ENCODE measurements around the gene SETX.

SETX gene

DNA sequence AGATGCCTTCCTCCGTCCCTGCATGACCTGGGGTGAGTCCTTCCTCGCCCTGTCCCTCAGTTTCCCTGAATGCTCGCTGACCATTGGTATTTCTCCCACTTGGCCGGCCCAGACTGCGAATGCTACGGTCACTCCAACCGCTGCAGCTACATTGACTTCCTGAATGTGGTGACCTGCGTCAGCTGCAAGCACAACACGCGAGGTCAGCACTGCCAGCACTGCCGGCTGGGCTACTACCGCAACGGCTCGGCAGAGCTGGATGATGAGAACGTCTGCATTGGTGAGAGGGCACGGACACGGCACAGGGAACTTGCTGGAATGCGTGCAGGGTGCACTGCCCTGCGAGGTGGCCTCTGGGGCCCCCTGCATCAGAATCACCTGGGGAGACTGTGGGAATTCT lies 115.8 kb downstream of the SETX start:
- no peak for DNase-seq

DNA sequence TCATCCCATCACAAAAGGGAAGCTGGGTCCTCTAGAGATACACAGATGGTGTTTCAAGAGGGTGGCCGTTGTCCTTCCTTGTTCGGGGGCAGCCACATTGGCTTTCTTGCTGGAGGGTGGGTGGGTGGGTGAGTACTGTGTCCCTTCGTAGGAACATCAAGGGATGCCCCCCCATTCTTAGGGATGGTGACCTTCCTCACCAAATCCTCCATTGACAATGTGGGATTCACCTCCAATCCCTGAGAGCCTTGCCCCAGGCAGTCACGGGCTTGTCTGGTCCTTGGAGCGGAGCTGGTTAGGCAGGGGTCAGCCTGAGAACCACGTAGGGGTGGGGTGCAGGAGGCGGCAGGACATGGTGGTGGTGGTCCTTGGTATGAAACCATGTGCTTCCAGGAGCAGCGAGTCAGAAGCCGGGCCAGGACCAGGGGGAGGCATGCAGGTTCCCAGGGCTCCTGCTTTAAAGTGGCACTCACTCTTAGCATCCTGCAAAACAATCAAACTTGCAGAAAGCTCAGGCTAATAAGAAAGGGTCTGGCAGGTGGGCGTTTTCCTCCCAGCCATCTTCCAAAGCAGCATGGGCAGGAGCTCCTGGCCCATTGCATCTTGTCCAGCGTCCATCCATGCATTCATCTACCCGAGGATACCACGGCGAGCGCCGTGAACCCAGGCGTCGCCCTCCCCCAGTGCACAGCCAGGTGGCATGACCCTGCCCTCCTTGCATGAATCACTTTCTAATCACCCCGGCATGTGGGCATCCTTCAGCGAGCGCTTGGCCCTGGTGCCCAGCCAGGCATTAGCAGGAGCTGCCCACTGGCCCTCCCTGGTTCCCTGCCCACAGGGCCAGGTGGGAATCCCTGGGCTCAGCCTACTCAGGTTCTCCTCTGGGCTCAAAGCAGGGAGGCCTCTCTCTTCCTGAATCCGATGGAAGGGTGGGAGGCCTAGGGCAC lies 116.5 kb downstream of the SETX start:
- DNase-seq, result no peak

DNA sequence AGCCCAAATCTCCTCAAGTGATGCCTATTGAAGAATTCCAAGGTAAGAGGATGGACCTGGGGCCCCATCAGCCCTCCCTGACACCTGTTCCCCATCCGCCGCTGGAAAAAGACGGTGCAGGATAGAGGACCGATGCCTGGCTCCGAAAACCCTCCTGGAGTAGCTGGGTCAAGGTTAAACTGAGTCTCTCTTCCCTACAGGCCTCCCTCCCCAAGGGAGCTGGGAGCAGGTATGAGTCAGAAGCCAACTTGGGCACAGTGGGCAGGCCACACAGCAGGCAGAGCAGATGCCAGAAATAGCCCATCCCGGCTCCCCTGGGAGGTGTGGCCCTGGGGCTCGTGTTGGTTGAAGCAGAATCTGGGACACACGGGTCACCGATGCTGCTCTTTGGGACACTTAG lies 117.3 kb downstream of the SETX start:
- DNase-seq, result no peak

DNA sequence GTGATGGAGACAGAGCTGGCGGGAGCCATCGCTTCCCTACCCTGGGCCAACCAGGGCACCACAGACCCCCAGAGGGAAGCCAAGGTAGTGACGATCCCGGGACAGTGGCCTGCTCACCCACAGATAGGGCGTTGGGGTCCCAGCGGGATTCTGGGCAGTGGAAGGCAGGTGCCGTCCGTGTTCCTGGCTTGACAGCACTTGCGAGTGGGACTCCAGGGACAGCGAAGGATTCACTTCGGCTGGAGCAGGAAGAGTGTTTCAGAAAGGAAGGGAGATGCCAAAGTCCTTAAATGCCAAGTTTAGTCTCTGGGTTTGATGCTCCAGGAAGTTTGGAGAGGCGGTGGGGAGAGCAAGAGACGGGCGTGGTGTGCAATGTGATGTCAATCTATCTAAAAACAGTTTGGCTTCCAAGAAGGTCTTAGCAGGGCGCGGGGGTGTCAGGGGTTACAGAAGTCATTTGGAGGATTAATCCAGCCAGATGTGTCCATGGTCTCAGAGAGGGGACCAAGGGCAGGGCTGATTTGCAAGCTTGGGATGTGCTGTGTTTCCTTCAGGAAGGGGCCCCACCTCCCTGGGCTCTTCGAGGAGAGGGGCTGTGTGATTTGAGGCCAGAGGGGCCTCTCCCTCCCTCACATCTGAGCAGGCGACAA lies 118.0 kb downstream of the SETX start:
- no peak for DNase-seq

DNA sequence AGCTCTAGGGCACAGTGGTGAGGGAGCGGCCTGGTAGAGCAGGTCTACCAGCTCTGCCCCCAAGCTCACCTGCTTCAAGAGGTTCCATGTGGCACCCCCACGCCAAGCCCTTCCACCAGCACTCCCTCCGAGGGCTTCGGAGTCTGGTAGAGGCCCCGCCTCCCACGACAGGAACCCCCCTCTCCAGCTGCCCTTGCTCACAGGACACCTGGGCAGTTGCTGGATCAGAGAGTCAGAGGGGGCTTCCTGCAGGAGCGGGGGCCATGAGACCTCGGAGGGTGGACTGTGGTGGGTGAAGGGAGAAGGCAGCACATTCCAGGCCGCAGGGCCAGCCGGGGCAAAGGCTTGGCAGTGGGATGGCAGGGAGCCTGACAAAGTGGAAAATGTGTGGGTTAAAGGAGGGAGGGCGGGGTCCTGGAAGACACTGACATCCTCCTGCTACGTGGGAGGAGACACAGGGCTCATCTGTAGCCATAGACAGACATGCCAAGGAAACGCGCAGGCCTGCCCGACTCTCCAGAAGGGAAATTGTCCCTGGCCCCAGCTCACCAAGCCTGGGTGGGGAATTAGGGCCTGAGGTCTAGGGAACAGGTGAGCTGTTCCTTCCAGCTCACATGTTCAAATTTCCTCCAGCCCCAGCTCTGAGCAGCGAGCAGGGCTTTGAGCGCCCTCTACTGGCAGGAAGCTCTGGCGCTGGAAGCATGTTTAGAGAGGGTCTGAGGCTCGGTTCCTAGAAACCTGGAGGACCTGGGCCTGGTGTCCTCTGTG lies 118.7 kb downstream of the SETX start:
- DNase-seq, result no peak

DNA sequence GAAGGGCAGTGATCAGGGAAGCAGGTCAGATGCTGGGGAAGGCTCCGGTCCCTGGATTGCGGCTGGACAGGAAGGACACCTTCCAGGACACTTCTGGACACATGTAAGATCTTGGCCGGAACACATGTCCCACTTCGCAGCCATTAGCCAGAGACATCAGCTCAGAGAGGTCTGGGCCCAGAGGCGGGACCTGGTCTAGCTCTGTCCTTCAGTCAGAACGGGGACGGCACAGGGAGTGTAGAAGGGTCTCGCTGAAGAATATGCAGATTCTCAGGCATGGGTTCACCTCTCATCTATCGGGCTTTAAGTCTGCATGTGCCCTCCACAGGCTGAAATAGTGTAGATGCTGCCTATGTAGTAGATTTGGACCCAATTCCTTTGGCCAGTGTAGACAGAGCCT lies 119.7 kb downstream of the SETX start:
- DNase-seq, result no peak

DNA sequence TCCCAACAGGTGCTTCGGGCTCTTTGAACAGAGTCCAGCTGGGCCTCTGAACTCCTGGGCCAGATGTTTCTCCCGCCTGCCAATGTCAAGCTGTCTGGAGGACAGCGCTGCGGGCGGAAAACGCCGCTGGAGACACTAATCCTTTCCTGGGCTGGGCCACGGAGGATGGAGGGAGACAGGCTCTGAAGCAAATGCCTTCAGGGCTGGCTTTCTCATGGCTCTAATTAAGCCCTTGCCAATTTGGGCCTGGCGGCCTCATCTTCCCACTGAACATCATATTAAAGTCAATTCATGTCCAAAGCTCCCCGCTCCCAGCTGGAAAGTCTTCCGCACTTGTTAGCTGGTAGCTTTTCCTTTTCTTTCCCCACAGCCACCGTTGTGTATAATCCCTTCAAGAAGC lies 120.3 kb downstream of the SETX start:
- DNase-seq, result no peak

DNA sequence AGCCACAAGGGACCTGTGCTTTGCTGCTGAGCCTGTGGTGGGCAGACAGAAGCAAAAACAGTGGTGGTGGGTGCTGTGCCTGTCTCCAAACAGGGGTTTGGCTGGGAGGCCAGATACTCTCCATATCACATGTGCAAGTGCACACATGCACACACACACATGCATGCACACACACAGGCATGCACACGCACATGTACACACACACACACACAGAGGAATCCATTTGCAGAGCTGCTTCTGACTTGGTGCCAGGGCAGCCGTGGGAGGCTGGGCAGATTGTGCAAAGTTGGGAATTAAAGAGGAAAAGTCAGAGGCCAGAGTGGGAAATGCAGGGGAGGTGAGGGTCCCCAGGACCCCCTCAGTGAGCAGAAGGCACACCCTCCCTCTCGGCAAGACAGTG lies 121.6 kb downstream of the SETX start:
- no peak for DNase-seq

DNA sequence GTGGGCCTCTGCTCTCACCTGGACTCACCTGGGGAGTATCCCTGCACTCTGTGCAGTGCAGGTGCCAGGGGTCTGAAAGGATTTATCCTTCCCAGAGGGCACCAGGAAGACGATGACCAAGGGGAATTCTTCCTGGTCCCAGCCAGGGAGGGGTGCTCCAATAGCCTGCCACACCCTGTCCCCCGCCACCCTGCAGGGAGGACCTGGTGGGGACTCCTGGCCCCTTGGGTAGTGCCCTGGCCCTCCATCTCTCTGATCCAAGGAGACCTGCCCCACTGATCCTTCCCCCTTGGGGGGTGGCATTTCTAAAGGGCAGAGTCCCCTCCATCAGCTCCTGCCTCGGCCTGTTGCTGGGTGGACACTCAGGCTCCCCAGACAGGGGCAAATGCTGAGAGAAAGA lies 122.3 kb downstream of the SETX start:
- DNase-seq, result no peak

DNA sequence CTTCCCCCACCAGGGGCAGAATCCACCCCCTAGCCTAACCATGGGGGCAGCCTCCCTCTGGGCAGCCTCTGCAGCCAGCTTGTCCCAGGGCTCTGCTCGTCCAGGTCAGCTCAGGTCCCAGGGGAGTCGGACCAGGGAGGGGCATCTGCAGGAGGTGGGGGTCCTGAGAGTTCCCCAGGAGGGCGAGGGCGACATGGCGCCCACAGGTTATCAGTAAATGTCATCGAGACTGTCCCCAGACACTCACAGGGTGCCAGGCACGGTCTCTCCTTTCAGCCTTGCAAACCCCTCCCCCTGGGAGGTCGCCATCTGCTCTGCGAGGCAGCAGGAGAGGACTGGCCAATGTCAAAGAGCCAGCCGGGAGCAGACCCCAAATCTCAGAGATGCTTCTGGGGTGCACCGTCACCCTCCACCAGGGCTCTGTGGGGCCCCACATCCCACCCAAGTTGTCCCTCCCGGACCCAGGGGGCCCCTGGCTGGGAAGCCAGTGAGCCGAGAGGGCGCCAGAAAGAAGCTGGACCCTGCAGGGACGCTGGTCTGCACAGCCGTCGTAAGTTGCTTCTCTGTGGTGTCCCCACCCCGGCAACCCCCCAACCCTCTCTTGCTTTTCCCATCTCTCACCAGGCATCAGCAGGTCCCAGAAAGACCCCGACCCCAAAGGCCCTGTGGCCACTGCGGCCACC lies 123.6 kb downstream of the SETX start:
- no peak for DNase-seq

DNA sequence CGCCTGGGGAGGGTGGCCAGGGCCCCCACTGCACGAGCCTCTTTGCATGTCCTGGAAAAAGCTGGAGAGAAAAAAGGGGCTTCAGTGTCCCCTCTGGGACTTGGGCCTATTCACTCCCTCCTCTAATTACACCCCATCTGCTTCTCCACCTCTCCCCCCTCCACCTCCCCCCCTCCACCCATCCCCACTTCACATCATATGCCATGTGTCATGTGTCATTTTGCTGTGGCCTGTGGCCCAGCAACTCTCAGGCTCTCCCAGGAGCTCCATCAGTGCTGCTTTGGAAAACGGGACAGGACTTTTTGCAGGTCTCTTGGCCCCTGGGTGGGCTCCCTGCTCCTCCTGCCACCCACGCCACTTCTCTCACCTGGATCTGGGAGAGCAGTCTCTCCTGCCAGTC lies 124.2 kb downstream of the SETX start:
- DNase-seq, result no peak

DNA sequence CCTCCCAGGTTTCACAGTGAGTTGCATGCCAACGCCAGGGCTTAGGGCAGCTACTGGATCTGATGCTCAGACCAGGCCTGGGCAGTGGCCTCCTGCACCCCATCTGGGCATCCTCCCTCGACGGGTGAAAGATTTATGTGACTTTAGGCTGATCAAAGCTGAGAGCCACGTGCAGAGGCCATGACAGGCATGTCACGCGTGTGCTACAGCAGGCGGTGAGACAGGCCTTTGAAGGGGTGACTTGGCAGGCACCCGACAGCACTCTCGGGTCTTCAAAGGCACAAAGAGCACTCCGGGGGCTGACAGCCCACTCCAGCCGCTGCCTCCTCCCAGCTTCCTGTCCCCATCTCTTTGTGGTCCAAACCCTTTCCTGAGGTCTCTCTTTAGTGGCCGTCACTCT lies 126.7 kb downstream of the SETX start:
- DNase-seq, result no peak

DNA sequence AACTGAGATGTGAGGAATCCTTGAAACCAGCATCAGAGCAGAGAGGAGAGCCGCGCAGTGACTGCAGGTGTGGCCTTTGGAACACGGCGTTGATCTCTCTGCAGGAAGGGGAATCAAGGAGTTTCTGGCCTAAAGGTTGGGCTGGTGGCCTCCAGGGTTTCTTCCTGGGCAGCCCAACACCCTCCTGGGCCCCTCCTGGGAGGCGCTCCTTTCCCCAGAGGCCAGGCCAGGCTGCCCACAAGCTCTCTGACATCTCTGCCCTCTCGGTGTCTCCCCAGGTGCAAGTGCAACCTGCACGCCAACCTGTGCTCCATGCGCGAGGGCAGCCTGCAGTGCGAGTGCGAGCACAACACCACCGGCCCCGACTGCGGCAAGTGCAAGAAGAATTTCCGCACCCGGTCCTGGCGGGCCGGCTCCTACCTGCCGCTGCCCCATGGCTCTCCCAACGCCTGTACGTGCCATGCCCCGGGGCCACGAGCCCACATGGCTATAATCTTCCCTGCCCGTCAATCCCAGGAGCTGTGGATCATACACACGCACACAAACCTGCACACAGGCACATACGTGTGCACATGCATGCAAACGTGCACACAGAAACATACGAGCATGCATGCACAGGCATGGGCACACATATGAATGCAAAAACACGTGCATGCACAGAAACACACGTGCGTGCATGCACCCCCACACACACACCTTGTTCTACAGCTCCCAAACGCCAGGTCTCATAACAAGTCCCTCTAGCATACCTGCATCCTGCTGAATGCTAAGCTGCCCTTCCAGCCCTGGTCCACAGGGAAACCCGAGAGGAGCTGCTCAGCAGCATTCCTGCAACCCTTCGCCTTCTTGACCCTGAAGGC lies 128.0 kb downstream of the SETX start:
- no peak for DNase-seq

DNA sequence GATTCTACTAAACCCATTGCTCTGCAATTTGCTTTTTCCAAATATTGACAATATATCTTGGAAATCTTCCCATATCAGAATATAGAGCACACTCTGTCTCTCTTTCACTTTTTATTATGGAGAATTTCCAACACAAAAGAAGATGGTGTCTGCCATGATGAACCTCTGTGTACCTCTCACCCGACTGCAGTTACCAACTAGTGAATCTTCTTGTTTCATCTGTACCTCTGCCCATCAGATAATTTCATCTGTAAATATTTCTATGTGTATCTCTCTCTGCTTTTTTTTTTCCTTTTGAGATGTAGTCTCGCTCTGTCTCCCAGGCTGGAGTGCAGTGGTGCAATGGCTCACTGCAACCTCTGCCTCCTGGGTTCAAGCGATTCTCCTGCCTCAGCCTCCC lies 130.1 kb downstream of the SETX start:
- DNase-seq, result no peak

DNA sequence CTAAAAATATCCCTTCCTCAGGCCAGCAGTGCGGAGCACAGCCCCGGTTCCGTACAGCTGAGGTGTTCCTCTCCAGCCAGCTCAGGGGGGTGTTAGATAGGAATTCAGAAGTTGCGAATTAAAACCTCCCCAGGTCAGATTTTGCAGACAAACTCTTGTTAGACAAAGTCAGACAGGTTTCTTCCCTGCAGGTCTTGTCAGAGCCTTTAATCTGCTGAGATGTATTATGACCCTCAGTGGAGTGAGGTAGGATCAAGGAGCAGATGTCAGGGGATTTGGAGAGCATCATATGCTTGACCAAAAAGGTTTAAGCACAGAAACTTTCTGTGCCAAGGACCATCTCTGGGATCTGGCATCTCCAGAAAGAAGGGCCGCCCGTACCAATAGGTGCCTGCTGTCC lies 132.8 kb downstream of the SETX start:
- no peak for DNase-seq

DNA sequence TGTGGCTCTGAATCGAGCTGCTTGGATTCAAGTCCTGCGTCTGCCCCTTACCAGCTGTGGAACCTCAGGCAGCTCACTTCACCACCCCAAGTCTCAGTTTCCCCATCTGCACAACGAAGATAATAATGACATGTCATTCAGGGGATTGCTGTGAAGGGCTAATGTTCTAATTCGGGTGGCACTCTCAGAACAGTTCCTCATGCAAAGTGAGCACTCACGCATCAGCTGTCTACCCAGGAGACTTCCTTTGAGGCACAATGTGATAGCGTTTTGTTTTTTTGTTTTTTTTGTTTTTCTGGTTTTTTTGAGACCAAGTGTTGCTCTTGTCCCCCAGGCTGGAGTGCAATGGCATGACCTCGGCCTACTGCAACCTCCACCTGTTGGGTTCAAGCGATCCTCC lies 136.6 kb downstream of the SETX start:
- no peak for DNase-seq

DNA sequence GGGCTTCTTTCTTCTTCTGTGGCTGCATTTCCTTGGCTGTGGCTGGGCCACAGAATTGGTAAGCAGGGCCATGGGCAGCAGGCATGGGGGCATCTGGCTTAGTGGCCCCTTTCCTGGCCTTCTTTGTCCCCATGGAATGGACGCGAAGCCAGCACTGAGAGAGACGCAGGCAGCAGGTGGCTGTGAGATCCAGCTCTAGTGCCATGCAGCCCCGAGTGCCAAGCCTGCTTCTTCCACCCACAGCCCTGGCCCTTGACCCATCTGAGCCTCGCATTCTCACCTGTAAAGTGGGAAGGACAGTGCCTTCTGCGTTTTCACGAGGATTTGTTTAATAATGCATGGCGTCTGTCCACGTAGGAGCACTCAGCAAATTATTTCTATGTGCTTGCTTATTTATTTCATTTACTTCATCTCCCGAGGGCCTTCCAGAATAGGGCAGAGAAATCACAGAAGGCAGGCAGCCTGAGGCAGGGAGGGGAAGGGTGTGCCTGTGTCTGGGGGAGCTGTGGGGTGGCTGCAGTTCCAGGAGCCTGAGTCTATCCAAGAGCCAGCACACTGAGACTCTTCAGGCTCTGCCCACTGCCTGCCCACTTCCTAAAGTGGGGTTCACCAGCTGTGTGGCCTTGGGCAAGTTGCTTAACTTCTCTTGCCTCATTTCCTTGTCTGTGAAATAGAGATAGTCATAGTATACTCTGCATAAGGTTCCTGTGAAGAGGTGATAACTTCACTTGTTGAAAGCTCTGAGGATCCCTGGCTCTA lies 137.7 kb downstream of the SETX start:
- DNase-seq, result peak; percentile 95

DNA sequence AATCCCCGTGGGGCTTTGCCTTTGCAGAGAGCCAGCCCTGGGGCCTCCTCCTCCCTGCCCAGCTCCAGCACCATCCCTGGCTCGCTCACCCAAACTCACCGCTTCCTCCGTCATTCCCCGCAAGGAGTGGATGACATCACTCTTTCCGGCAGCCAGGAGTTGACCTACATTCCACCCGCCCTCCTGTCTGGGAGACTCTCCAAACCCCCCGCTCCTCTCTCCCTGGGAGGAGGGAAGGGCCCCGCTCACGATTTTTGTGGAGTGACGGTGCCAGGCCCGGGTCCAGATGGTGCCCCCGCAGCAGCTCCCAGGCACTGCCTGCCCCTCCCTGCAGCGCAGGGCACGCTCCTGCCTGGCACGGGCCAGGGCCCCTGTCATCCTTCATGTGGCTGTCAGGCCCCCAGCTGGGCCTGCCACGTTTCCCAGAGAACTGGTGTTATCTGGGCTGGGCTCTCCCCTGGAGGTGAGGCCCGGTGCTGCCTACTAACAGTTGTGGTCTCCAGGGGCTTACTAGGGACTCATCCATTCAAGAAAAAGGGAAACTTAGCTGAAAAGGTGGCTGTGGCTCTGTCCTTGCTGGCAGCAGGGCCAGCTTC lies 140.7 kb downstream of the SETX start:
- DNase-seq, result no peak

DNA sequence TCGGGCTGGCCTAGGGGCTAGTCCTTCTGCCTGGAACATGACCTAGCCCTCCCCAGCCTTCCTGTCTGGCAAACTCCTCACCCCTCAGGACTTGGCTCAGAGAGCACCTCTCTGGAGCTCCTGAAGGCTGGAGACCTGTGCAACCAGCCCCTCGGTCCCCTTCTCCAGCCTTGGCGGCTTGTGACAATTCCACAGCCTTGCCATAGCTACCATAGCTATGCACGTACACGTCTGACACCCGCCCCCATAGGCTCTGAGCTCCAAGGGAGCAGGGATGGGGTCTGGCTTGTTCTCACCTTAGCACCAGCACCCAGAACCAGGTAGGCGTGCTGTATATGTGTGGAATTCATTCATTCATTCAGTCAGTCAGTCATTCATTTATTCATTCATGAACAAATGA lies 143.2 kb downstream of the SETX start:
- no peak for DNase-seq

Data from GF-D8 (cell line).